ENCODE data around the gene PARN.

PARN gene

DNA sequence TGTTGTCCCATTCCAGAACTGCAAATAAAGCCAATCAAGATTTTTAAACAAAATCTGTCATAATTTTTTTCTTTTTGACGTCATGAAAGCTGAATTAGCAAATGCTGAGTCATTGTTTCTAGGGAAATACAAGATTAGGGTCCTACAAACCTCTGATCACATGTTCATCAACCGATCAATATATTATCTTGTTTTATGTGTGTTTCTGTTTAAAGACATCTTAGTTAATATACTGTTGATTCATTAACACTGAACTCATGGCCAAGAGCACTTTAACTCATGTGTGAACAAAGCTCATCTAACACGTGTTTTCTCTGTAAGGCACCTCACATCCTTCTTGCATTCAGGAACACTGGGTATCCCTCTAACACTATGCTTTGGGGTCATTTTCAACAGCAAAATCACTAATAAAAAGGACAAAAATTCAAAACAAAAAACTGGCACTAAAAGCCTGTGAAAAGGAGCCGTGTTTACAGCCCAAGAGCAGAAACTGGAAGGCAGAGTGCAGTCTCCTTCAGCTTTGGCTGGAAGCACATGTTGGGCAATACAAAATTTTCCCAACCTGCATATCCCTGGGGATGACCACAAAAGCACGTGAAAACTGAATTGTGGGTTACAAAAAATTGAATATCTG lies 102.5 kb downstream of the PARN start:
- TF ChIP-seq, protein P1, sequence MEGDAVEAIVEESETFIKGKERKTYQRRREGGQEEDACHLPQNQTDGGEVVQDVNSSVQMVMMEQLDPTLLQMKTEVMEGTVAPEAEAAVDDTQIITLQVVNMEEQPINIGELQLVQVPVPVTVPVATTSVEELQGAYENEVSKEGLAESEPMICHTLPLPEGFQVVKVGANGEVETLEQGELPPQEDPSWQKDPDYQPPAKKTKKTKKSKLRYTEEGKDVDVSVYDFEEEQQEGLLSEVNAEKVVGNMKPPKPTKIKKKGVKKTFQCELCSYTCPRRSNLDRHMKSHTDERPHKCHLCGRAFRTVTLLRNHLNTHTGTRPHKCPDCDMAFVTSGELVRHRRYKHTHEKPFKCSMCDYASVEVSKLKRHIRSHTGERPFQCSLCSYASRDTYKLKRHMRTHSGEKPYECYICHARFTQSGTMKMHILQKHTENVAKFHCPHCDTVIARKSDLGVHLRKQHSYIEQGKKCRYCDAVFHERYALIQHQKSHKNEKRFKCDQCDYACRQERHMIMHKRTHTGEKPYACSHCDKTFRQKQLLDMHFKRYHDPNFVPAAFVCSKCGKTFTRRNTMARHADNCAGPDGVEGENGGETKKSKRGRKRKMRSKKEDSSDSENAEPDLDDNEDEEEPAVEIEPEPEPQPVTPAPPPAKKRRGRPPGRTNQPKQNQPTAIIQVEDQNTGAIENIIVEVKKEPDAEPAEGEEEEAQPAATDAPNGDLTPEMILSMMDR (IDR thresholded peaks at IDR 0.05; ENCODE audit: control extremely low read depth, extremely low read depth, low read depth, missing control alignments): no peak
- ChIA-PET CTCF (interaction anchor here (1.2 to 5.9 kb wide), 14 partner anchors 7 to 608 kb away, joined by 3 to 24 read pairs (median 6); partner anchors contain the start of gene ERCC4), POLR2A (no interaction called here)
- no peak for DNase-seq (ENCODE audit: extremely low spot score)

- ChIA-PET CTCF (interaction anchor here (1.8 to 5.9 kb wide), 4 partner anchors 9 to 276 kb away, joined by 5 to 24 read pairs (median 14); no protein-coding TSS in a partner anchor), POLR2A (no interaction called here)
- DNase-seq (ENCODE audit: extremely low spot score): no peak
- TF ChIP-seq, protein P1 (IDR thresholded peaks at IDR 0.05; ENCODE audit: control extremely low read depth, extremely low read depth, low read depth, missing control alignments): no peak
Observed at GRCh38 chr16:14525596-14525995, 104.5 kb downstream of the PARN start.

DNA sequence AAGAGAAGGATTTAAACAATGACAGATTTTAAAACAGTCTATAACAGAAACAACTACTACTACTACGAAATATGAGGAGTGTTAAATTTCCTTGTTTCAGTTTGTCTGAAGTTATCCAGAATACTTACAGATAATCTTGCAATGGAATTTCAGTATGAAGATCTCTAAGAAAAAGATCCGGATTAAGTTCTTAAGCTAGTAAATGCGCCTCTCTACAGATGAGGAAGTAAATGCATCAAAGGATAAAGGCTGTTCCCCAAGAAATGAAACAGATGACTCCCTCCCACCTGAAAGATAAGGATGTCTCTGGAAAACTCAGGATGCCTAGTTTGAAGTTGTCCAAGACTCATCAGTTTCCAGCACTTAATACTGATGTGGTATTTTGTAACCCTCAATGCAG lies 105.1 kb downstream of the PARN start:
- no peak for DNase-seq (ENCODE audit: extremely low spot score)
- TF ChIP-seq, protein P1 (IDR thresholded peaks at IDR 0.05; ENCODE audit: control extremely low read depth, extremely low read depth, low read depth, missing control alignments): no peak
- ChIA-PET POLR2A (no interaction called here), CTCF (interaction anchor here (1.3 kb wide), 1 partner anchor 235 kb away, joined by 3 read pairs; no protein-coding TSS in a partner anchor)

- TF ChIP-seq, protein P1 (IDR thresholded peaks at IDR 0.05; ENCODE audit: control extremely low read depth, extremely low read depth, low read depth, missing control alignments): no peak
- ChIA-PET POLR2A (no interaction called here), CTCF (interaction anchor here (1.3 kb wide), 1 partner anchor 234 kb away, joined by 3 read pairs; no protein-coding TSS in a partner anchor)
- no peak for DNase-seq (ENCODE audit: extremely low spot score)
Observed at GRCh38 chr16:14523632-14524031, 106.4 kb downstream of the PARN start.

DNA sequence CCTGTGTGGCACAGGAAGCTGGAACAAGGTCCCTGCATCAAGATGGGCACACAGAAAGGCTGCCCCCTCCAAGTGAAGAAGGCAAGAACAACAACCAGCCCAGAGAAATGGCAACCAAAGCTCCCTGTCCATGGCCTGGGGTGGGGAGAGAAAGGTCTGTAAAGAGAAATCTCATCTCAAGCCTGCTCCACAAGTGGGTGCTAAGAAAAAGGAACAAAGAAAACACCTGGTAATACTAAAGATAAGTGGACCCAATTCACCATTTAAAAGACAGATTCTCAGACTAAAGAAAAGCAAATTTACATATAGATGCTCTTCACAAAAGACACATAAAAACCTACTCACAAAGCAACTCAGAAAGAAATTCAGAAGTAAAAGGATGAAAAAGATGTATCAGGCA lies 107.4 kb downstream of the PARN start:
- ChIA-PET POLR2A (no interaction called here), CTCF (interaction anchor here (1.2 to 1.6 kb wide), 3 partner anchors 19 to 222 kb away, joined by 3 to 4 read pairs (median 4); no protein-coding TSS in a partner anchor)
- TF ChIP-seq, protein P1 (IDR thresholded peaks at IDR 0.05; ENCODE audit: control extremely low read depth, extremely low read depth, low read depth, missing control alignments): no peak
- DNase-seq (ENCODE audit: extremely low spot score): no peak

- POLR2A ChIA-PET: no interaction called here
- DNase-seq (ENCODE audit: extremely low spot score): no peak
- TF ChIP-seq, protein P1 (IDR thresholded peaks at IDR 0.05; ENCODE audit: control extremely low read depth, extremely low read depth, low read depth, missing control alignments): no peak
- CTCF ChIA-PET: interaction anchor here (1.3 to 2.5 kb wide), 2 partner anchors 8 to 9 kb away, joined by 3 to 7 read pairs; no protein-coding TSS in a partner anchor
Observed at GRCh38 chr16:14520753-14521152, 109.3 kb downstream of the PARN start.

All from GM10248 (cell line).